CD4-positive, alpha-beta T cell treated with Interleukin-6 at 100 ng/mL for 8 hours (primary cell): ENCODE data around the gene ZBTB40.

Experiments used
- DNase-seq: peaks from one replicate; pipeline ENCODE4 v3.0.0-alpha.2; 2020; ENCODE audit warnings: mixed read lengths, low spot score

The ZBTB40 gene, protein sequence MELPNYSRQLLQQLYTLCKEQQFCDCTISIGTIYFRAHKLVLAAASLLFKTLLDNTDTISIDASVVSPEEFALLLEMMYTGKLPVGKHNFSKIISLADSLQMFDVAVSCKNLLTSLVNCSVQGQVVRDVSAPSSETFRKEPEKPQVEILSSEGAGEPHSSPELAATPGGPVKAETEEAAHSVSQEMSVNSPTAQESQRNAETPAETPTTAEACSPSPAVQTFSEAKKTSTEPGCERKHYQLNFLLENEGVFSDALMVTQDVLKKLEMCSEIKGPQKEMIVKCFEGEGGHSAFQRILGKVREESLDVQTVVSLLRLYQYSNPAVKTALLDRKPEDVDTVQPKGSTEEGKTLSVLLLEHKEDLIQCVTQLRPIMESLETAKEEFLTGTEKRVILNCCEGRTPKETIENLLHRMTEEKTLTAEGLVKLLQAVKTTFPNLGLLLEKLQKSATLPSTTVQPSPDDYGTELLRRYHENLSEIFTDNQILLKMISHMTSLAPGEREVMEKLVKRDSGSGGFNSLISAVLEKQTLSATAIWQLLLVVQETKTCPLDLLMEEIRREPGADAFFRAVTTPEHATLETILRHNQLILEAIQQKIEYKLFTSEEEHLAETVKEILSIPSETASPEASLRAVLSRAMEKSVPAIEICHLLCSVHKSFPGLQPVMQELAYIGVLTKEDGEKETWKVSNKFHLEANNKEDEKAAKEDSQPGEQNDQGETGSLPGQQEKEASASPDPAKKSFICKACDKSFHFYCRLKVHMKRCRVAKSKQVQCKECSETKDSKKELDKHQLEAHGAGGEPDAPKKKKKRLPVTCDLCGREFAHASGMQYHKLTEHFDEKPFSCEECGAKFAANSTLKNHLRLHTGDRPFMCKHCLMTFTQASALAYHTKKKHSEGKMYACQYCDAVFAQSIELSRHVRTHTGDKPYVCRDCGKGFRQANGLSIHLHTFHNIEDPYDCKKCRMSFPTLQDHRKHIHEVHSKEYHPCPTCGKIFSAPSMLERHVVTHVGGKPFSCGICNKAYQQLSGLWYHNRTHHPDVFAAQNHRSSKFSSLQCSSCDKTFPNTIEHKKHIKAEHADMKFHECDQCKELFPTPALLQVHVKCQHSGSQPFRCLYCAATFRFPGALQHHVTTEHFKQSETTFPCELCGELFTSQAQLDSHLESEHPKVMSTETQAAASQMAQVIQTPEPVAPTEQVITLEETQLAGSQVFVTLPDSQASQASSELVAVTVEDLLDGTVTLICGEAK

DNA sequence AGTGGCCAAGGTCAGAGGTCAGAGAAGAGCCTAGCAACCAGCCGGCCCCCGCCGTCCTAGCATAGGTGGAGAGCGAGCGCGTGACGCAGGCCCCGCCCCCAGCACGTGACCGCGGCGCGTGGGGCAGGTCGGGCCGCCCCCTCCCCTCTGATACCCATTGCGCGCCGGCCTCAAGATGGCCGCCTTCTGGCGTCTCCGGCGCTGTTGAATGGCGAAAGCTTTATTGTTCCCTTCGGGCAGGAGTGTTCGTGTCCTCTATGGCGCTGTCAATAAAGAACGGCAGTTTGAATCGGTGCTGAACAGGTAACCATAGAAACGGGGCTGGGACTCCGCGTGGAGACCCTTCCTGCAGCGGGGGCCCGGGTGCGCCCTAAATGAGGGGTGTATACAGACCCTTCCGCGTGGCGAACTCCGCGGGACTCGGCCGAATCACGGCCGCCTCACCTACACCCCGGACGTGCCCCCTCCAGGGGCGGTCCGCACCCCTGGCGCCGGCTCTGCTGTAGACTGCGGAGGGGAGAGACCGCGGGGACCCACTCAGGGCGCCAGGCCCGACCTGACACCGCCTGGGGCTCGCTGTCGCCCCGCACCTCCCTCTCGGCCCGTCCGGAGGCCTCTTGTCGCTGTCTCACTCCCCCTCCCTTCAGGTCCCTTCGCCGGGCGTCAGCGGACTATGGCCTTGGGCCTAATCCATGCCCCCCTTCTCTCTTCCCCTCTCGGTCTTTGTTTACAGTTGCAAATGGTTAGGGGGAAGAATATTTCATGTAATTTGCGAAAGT is at the start of gene ZBTB40:
ZBTB40 (plus strand) TSS at position 150 of the 779 bp plus-strand sequence. CDS start 38,098 bp downstream, outside the sequence.
- DNase-seq: peak; percentile 93

DNA sequence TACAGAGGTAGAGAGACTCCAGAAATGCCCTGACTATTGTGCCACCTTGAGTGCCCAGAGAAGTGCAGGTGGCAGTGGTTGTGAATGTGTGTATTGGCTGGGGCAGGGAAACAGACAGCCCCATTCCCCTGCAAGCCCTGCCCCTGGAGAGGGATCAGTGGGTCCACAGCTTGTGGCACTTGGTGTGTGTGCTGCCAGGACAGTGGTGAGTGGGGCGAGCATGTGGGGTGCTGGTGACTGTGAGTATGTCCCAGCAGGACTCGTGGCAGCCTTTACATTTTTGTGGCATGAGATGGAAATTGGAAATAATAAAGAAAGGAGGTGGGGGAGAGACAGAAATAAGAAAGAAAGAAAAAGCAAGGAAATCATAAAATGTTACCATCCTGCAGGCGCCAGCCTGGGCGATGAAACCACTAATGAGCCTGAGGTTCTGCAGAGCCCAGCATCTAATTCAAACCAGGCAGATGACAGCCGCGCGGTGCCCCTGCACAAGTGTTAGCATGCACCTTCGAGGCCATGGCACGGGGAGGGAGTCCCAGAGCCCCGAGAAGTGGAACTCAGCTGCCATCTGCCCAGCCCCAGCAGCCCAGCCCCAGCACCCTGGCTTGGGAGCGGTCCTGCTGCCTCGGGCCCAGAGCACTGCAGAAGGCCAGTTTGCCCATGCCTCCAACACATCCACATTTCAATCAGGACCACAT is 49.1 kb upstream of the ZBTB40 start:
- DNase-seq: no peak

DNA sequence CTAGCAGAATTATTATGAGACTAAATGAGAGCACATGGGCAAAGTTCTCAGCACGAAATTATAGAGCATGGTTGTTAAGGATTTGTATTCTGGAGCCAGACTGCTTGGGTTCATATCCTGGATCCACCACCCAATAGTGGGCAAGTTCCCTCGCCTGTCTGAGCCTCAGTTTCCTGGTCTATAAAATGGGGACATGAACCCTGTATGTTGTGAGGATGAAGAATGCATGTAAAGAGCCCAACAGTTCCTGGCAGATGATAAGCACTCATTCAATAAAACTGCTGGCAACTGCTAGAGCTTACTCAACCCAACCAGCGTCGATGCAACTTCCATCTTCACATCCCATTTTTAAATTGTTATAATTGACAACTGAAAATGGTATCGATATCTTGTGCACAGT is 47.2 kb upstream of the ZBTB40 start:
- no peak for DNase-seq

DNA sequence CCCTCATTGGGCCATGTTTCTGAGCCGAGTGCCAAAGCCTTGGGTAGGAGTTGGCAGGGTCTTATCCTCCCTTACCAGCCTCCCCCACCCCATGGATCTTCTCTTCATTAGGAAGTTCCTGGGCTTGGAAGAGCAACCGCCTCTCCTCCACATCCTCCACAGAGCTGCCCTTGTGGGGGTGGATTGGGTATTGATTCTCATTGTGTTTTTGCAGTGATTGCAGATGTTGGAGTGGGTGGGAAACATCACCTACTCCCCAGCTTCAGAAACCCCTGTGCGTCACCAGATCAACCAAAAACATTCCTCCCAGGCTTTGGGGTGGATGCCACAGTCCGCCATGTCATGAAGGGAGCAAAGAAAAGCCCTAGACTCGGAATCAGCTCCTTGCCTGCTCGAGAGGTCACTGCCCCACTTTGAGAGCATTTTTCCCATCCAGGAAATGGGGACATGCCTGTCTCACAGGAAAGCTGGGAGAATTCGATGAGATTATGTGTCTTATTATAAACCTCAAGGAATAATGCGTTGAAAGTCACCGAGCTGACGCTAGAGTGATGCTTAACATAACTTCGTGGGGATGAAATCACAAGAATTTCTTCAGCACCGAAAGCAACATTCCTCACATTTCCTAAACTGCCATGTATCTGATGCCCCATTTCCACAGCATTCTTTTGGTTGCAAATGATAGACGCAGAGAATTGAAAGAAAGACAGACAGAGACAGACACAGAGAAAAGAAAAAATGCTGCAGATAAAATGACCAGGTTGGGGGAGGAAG is 44.7 kb upstream of the ZBTB40 start:
- DNase-seq: no peak

DNA sequence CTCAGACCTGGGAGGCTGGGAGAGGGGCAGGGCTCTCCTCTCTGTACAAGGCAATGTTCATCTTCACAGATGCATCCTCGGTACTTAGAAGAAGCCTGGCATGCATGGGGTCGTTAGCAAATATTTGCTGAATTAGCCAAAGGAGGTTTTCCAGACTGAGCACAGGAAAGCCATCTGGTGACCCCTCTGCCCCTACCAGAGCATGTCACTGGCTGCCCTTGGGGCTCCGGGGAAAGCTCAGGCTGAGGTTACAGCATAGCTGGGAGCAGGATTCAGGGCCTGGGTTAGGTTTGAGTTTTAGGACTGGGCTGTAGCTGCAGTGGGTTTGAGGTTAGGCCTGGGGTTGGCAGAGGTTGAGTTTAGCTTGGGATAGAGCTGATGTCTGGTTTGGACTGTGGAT is 43.4 kb upstream of the ZBTB40 start:
- no peak for DNase-seq

DNA sequence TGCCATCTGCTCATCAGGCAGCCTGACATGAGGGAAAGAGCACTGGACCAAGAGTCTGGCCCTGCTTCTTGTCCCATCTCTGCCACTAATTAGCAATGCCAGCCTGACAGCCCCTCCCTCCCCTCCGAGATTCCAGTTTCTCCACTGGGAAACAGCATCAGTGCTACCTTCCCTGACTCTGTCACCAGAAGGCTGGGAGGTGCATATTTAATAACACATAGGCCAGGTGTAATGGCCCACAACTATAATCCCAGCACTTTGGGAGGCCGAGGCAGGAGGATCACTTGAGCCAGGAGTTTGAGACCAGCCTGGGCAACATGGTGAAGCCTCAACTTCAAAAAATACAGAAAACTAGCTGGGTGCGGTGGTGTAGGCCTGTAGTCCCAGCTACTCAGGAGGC is 41.2 kb upstream of the ZBTB40 start:
- DNase-seq: no peak

DNA sequence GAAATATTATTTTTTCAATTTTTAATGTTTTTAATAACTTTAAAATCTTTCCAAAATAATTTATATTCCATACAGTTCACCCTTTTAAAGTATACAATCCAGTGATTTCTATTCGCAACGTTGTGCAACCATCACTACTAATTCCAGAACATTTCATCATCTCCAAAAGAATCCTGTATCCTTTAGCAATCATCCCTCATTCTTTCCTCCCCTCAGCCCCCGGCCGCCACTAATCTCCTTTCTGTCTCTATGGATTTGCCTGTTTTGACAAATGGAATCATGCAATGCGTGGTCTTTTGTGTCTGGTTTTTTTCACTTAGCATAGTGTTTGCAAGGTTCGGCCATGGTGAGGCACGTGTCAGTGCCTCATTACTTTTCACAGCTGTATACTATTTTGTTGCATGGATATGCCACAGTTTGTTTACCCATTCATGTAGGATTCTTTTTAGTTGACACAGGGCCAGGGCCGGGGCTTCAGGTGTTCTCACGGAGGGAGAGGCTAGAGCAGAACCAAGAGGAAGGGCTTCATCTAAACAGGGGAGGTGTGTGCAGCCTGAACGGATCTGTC is 40.6 kb upstream of the ZBTB40 start:
- no peak for DNase-seq

DNA sequence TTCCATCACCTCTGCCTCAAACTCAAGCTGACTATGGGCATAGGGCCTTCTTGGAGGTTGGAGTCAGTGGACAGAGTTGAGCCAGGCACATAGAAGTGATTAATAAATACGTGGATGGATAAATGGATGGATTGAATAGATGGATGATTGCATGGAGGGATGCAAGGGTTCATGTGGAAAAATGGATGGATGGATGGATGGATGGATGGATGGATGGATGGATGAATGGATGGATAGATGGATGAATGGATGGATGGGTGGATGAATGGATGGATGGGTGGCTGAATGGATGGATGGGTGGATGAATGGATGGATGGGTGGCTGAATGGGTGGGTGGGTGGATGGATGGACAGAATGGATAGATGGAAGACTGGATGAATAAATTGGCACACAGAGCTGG is 40.1 kb upstream of the ZBTB40 start:
- DNase-seq: no peak

DNA sequence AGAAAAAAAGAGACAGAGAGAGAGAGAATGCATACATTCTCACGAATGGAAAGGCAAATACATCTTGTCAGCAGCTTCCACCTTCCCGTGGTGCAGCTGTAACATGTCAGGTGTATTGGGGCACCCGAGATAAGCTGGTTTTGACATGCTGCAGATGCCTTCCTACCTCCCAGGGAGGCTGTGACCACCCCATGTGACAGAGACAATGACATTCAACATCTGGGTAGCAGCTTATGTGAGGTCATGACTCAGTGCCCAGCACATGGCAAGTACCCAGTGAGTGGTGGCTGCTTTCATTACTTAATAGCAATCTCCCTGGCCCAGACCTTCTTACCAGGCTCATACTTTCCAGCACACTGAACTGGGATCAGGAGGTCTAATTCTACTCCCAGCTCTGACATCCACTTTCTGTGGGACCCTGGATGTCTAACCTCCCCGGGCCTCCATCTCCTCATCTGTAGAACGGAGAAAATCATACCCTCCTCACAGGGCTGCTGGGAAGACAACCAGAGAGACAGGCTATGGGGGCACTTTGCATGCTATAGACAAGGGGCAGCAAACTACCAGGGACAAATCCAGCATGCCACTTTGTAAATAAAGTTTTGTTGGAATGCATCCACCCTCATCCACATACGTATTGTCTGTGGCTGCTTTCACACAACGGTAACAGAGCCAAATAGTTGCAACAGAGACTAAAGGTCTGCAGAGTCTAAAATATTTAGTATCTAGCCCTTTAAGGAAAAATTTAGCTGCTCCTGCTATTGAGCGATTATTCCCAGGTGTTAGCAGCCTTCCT is 38.5 kb upstream of the ZBTB40 start:
- DNase-seq: no peak

DNA sequence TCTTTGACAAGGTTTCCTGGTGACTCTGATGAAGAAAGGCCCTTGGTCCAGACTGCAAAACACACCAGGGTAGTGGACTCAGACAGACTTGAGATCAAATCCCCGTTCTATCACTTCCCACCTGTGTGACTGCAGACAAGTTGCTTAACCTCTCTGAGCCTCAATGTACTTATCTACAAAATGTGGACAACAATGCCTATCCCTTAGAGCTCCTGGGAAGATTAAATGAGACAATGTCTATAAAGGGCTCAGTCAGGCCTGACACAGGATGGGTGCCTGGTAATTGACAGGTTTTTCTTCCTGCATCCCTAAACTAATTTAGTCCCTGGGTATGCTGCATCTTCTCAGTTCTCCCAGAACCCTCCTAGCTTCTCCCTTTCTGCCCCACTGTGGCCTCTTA is 37.9 kb upstream of the ZBTB40 start:
- DNase-seq: no peak

DNA sequence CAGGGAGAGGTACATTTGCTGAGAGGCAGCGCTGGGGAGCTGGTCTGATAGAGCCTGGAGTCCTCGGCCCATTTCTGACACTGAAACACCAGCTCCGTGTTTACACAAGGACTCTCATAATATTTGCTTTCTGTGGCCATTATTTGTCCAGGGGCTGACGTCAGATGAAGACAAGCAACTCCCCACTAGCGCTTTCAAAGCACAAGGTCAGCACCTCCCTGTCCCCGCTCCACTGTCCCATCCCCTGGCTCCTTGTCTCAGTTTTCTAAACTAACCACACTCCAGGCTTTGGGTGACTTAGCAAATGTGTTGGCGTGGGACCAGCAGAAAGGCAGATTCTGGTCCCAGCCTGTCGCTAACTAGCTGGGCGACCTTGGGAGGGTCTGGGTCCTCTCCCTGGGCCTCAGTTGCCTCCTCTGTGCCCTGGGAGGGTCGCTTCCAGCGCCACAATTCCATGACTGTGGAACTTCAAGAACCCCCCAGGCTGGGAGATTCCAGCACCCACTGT is 37.4 kb upstream of the ZBTB40 start:
- no peak for DNase-seq

DNA sequence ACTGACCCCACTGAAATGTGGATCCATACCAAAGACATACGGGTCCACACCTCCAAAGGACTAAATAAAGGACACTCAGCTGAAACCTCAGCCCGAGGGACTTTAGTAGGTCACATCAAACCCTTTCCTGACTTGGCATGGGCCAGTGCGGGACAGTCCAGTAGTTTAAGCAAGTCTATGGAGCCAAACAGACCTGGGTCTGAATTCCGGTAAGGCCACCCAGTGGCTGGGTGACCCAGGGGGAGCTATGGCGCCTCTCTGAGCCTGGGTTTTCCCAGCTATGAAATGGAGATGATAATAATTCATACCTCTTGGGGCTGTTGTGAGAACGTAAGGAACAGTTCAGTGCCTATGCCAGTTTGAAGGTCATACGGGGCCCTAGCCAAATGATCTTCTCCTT is 36.2 kb upstream of the ZBTB40 start:
- no peak for DNase-seq

DNA sequence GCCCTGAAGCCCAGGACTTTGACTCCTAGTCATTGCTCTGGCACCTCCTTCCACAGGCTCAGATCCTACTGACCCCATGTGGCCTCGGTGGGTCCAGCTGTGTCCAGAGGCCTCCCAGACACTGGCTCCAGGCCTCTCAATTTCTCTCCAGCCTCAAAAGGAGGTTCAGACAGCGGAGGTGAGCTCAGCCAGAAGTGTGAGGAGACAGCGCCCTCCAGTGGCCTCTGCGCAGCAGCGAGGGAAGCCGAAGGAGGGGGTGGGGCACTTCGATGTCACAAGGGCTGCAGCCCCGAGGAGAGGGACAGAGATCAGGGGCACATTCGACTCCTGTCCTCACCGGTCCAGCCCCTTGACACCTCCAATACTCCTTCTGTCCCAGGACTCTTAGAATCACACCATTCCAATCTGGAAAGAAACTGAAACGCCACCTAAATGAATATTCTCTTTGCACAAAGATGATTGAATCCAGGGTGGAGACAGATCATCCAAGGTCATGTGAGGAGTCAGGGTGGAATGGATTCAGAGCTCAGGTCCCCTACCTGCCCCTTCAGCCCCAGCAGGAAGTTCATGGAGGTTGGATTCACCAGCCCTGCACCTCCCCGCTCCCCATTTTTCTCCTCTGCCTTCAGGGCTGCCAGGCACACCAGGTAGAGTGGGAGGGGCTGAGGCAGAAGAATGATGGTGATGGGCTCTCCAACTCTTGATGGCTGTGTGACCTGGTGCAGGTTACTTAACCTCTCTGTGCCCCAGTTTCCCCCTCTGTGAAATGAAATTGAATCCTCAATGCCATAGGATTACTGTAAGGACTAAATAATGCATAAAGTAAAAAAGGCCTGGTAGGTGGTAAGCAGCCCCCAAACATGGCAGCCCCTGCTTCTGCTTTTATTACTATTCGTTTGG is 34.8 kb upstream of the ZBTB40 start:
- DNase-seq: peak; percentile 50

DNA sequence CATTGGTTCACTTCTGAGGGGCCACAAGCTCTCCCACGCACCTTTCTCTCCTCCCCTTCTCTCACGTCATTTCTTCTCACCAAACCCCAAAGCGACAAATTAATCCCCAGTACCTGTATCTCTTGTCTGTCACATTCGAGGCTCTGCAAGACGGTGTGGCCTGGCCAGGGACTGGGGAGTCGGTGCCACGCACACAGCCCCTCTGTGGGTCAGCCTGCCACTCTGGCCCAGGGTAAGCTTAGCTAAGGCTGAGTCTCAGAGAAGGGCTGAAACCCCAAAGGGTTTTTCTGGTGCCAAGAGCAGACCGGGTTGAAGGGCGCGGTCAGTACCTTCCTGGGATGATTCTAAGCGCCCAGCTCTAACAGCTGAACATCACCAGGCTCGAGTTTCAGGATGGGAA is 34.2 kb upstream of the ZBTB40 start:
- no peak for DNase-seq

DNA sequence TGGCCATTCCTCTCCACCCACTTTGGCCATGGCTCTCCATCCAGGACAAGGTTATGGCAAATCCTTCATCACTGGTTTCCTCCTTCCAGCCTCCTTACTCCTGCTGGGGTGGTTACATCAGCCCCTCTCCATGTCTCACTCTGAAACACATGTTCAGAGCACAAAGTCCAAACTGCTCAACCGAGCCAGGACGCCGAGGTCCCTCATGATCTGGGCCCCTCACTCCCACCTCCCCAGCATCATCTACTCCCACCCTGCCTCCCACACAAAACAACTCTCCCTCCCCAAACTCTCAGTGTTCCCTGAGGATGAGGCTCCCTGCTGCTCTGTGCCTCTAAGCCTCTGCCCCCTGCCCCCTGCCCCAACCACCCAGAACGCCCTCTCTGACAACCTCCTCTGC is 33.3 kb upstream of the ZBTB40 start:
- DNase-seq: no peak

DNA sequence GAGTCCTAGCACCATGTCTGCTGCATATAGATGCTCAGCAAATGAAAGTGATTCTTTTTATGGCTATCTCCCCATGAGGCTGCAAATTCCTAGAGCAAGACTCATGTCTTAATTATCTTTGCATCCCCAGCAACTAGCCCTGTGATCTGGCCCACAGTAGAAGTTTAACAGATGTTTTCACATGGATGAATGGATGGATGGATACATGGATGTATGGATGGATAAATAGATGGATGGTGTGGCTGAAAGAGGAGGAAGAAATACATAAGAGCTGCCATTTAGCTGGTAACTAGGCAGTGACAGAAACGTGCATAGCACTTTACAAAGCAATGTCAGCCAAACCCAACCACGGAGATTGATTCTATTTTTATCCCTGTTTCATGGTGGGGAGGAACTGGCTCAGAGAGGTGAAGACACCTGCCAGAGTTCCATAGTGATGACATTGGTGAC is 32.7 kb upstream of the ZBTB40 start:
- DNase-seq: no peak

DNA sequence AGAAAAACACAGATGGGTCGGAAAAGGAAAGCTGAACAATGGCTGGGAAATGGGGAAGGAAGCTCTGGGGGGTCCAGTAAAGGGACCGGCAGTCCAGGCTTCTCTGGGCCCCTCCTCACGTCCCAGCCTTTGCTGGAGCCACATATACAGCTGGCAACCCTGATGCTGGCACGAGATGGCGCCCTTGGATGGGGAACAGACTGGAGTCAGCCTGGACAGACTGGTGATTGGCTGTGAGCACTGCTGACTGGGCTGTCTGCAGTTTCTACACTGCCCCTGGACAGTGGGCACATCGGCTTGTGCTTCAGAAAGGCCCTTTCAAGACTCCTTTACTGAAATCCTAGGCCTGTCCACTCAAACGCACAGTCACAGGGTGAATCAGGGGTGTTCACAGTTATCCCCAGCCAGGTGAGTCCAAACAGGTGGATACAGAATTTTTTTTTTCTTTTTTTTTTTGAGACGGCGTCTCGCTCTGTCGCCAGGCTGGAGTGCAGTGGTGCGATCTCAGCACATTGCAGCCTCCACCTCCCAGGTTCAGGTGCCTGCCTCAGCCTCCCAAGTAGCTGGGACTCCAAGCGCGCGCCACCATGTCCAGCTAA is 31.1 kb upstream of the ZBTB40 start:
- peak; percentile 45 for DNase-seq
